Measurements from ENCODE around the gene LRFN5. TPM values are rescaled to one million over a fixed set of nuclear protein-coding genes. Genes with fewer than 3 reads are reported as not detected.

Gene LRFN5
- total and polyA plus RNA-seq, 9 donors = 0.71 to 6.1 (median 2.1) TPM

- intact Hi-C loops (cut with DNase I) = no loop called here
- Histone ChIP-seq H3K4me3 (no peak overlapping the region), H3K4me1 (ENCODE audit: insufficient read depth) (no peaks in the 10 kb centered on the region), H3K9me3 (no peaks in the 10 kb centered on the region), H3K36me3 (no peaks in the 10 kb centered on the region), H3K27me3 (no peaks in the 10 kb centered on the region), H3K27ac (no peak overlapping the region)
- TF ChIP-seq POLR2A (IDR thresholded peaks at IDR 0.05) (no peak), EP300 (IDR thresholded peaks at IDR 0.05) (no peak), CTCF (IDR thresholded peaks at IDR 0.05) (no peak)
- DNase-seq = no peak
- WGBS, 3 donors = 40 to 42% (median 40%) methylated on average over 1 of the region's 1 CpG
Observed at GRCh38 chr14:41773536-41774279, 167.0 kb downstream of the LRFN5 start.

GRCh38 chr14:41782511-41782910 is 175.8 kb downstream of the LRFN5 start:
- H3K27me3 ChIP-seq = no peaks in the 10 kb centered on the region
- no peak overlapping the region for H3K4me3 ChIP-seq
- H3K27ac ChIP-seq = no peak overlapping the region
- intact Hi-C loops (cut with DNase I) = no loop called here
- H3K9me3 ChIP-seq = no peaks in the 10 kb centered on the region
- no peaks in the 10 kb centered on the region for H3K4me1 ChIP-seq (ENCODE audit: insufficient read depth)
- no peak for DNase-seq
- TF ChIP-seq POLR2A (IDR thresholded peaks at IDR 0.05) (no peak), EP300 (IDR thresholded peaks at IDR 0.05) (no peak), CTCF (IDR thresholded peaks at IDR 0.05) (no peak)
- no peaks in the 10 kb centered on the region for H3K36me3 ChIP-seq

DNA sequence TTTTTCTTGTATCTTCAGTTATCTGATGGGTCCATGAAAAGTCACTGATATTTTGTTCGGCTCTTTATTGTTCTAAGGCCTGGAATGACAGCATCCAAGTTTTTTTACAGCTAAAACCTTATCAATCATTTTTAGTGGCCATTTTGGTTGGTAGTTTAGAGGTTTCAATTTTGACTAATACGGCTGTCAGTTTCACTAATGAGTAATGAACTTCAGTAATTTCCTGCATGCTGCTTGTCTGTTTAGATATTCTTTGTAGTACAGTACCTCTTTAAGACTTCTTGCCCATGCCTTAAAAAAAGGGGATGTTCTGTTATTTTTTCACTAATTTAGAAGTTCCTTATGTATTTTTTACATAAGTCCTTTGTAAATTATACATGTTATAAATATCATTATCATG is 176.7 kb downstream of the LRFN5 start:
- H3K4me1 ChIP-seq (ENCODE audit: insufficient read depth) = no peaks in the 10 kb centered on the region
- 92 to 96% (median 94%) methylated on average over 2 of the region's 2 CpGs for WGBS, 3 donors
- H3K9me3 ChIP-seq = no peaks in the 10 kb centered on the region
- no peak for DNase-seq
- H3K4me3 ChIP-seq = no peak overlapping the region
- H3K36me3 ChIP-seq = no peaks in the 10 kb centered on the region
- intact Hi-C loops (cut with DNase I) = no loop called here
- TF ChIP-seq POLR2A (IDR thresholded peaks at IDR 0.05) (no peak), EP300 (IDR thresholded peaks at IDR 0.05) (no peak), CTCF (IDR thresholded peaks at IDR 0.05) (no peak)
- H3K27me3 ChIP-seq = no peaks in the 10 kb centered on the region
- no peak overlapping the region for H3K27ac ChIP-seq

DNA sequence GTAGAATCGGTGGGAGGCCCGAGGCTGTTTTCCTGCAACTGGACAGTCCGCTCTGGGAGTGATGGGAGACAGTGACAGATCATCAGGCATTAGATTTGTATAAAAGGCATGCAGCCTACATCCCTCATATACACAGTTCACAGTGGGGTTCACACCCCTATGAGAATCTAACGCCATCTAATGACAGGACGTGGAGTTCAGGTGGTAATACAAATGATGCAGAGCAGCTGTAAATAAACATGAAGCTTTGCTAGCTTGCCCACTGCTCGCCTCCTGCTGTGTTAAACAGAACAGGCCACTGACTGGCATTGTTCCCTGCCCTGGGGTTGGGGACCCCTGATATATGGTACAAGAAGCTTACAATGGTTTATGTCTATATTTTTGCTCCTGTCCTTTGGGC is 179.0 kb downstream of the LRFN5 start:
- no peaks in the 10 kb centered on the region for H3K4me1 ChIP-seq (ENCODE audit: insufficient read depth)
- no peaks in the 10 kb centered on the region for H3K9me3 ChIP-seq
- no peaks in the 10 kb centered on the region for H3K36me3 ChIP-seq
- intact Hi-C loops (cut with DNase I) = no loop called here
- TF ChIP-seq POLR2A (IDR thresholded peaks at IDR 0.05) (no peak), EP300 (IDR thresholded peaks at IDR 0.05) (no peak), CTCF (IDR thresholded peaks at IDR 0.05) (no peak)
- no peak overlapping the region for H3K27ac ChIP-seq
- H3K27me3 ChIP-seq = no peaks in the 10 kb centered on the region
- DNase-seq = no peak
- no peak overlapping the region for H3K4me3 ChIP-seq
- 82 to 90% (median 88%) methylated on average over 6 of the region's 6 CpGs for WGBS, 3 donors
